Gastrocnemius medialis (tissue), 4 donors: Measurements from ENCODE around the gene PLXNA1.

Experiments
- POLR2A ChIP-seq, 2 donors: fragments of 450-650 bp; IDR thresholded peaks; one replicate each; pipeline ENCODE4 v1.6.1; 2017; ENCODE audit warnings: antibody characterized with exemption in 2 of 2, mild to moderate bottlenecking in 2 of 2, moderate library complexity in 2 of 2
- TF ChIP-seq, protein P1 (sequence below), 5 experiments: fragments of 450-650 bp in 3 of 5; fragments of 200-600 bp in 2 of 5; sonication (generic) in 2 of 5; IDR thresholded peaks in 4 of 5; conservative IDR thresholded peaks in 1 of 5; 1 replicate in 4 of 5; 2 replicates in 1 of 5; pipeline ENCODE4 v1.5.1; 2016 to 2019; ENCODE audit warnings: antibody characterized with exemption in 5 of 5, mild to moderate bottlenecking in 3 of 5, moderate library complexity in 3 of 5

DNA sequence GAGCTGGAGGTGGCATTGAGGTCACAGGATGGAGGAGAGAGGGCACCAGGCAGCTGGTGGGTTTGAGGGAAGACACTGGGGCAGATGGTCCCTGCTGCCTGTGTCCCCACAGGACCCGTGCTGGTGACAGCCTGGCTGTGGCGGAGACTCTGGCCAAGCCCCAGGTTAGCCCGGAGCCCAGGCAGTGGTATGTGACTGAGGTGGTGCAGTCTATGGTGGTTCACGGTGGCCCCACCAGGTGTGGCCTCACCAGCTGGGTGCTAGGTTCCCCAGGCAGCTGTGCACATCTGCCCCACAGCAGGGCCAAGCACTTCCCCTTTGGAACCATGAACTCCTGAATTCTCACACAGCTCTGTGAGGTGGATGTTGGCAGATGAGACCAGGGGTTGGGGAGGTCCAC, 15.4 kb downstream of the PLXNA1 start:
- TF ChIP-seq, protein P1, sequence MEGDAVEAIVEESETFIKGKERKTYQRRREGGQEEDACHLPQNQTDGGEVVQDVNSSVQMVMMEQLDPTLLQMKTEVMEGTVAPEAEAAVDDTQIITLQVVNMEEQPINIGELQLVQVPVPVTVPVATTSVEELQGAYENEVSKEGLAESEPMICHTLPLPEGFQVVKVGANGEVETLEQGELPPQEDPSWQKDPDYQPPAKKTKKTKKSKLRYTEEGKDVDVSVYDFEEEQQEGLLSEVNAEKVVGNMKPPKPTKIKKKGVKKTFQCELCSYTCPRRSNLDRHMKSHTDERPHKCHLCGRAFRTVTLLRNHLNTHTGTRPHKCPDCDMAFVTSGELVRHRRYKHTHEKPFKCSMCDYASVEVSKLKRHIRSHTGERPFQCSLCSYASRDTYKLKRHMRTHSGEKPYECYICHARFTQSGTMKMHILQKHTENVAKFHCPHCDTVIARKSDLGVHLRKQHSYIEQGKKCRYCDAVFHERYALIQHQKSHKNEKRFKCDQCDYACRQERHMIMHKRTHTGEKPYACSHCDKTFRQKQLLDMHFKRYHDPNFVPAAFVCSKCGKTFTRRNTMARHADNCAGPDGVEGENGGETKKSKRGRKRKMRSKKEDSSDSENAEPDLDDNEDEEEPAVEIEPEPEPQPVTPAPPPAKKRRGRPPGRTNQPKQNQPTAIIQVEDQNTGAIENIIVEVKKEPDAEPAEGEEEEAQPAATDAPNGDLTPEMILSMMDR (IDR thresholded peaks at IDR 0.05 in 4 of 5, conservative IDR thresholded peaks at IDR 0.05 in 1 of 5), result no peak
- TF ChIP-seq POLR2A (IDR thresholded peaks at IDR 0.05), result no peak
